Activated T-cell treated with anti-CD3 and anti-CD28 coated beads, Interleukin-2, amount 50 U/mL, for 4 hours (primary cell): ENCODE results near the gene GRK2. TPM values are rescaled to one million over a fixed set of nuclear protein-coding genes. Genes with fewer than 3 reads are reported as not detected.
"Not testable (repeated sequence)": the region's sequence is repeated elsewhere in the genome, so short reads cannot be mapped to it uniquely, and the experiment has no call there.

ENCODE experiments used
- ATAC-seq, 2 donors: fragments of 200-7000 bp; cut with Tn5 transposase; one replicate each; pipeline ENCODE4 v1.10.0; 2021
- DNase-seq: peaks from one replicate; pipeline ENCODE4 v3.0.0-alpha.2; 2020
- H3K27me3 Mint-ChIP-seq: one replicate; pipeline ENCODE4 v1.8.0; 2021; ENCODE audit warnings: low read depth, mixed read lengths
- H3K36me3 Mint-ChIP-seq: one replicate; pipeline ENCODE4 v1.8.0; 2022; ENCODE audit warnings: mixed read lengths; ENCODE audit not compliant: insufficient read depth
- H3K4me1 Mint-ChIP-seq: one replicate; pipeline ENCODE4 v1.8.0; 2021; ENCODE audit warnings: low read depth, mixed read lengths
- H3K4me3 Mint-ChIP-seq: one replicate; pipeline ENCODE4 v1.8.0; 2021; ENCODE audit warnings: mild to moderate bottlenecking, moderate library complexity, mixed read lengths
- H3K9me3 Mint-ChIP-seq: one replicate; pipeline ENCODE4 v1.8.0; 2021; ENCODE audit warnings: mixed read lengths
- total RNA-seq, 3 donors: library from RNA; stranded (reverse); gene quantifications; one replicate each; pipeline ENCODE4 v1.2.1, GENCODE V29; 2021

Gene GRK2
- total RNA-seq, 3 donors from 2014 or later, result 152 to 172 (median 171) TPM

GRCh38 chr11:67313125-67313890 lies 47.0 kb downstream of the GRK2 start:
- DNase-seq (no peak), ATAC-seq (no peak)
- no peaks in the 10 kb centered on the region for H3K36me3 Mint-ChIP-seq
- peaks cover 38% of the 10 kb centered on the region for H3K4me1 Mint-ChIP-seq
- no peaks in the 10 kb centered on the region for H3K27me3 Mint-ChIP-seq
- H3K9me3 Mint-ChIP-seq, result no peaks in the 10 kb centered on the region
- peak overlapping the region; percentile 13 for H3K4me3 Mint-ChIP-seq

- Mint-ChIP-seq H3K9me3 (no peaks in the 10 kb centered on the region), H3K4me1 (peaks cover 42% of the 10 kb centered on the region), H3K27me3 (no peaks in the 10 kb centered on the region), H3K4me3 (no peak overlapping the region), H3K36me3 (no peaks in the 10 kb centered on the region)
- no peak for ATAC-seq
- no peak for DNase-seq
Measured at GRCh38 chr11:67314218-67314617, 47.9 kb downstream of the GRK2 start.

- Mint-ChIP-seq H3K36me3 (no peaks in the 10 kb centered on the region), H3K27me3 (no peaks in the 10 kb centered on the region), H3K4me3 (peak overlapping the region; percentile 58), H3K4me1 (peaks cover 42% of the 10 kb centered on the region), H3K9me3 (no peaks in the 10 kb centered on the region)
- no peak for ATAC-seq
- no peak for DNase-seq
Measured at GRCh38 chr11:67315325-67315909, 49.1 kb downstream of the GRK2 start.

GRCh38 chr11:67316882-67317204 lies 50.6 kb downstream of the GRK2 start:
- Mint-ChIP-seq H3K27me3 (no peaks in the 10 kb centered on the region), H3K4me3 (peak overlapping the region; percentile 91), H3K36me3 (no peaks in the 10 kb centered on the region), H3K4me1 (peaks cover 34% of the 10 kb centered on the region), H3K9me3 (no peaks in the 10 kb centered on the region)
- ATAC-seq, result no peak
- DNase-seq, result no peak

GRCh38 chr11:67317205-67317887 lies 51.1 kb downstream of the GRK2 start:
- peak; percentile 85 to 90 for ATAC-seq
- peak; percentile 99 for DNase-seq
- H3K27me3 Mint-ChIP-seq, result no peaks in the 10 kb centered on the region
- H3K36me3 Mint-ChIP-seq, result no peaks in the 10 kb centered on the region
- peak overlapping the region; percentile 91 for H3K4me3 Mint-ChIP-seq
- no peaks in the 10 kb centered on the region for H3K9me3 Mint-ChIP-seq
- peaks cover 29% of the 10 kb centered on the region for H3K4me1 Mint-ChIP-seq

- Mint-ChIP-seq H3K9me3 (no peaks in the 10 kb centered on the region), H3K27me3 (no peaks in the 10 kb centered on the region), H3K4me1 (peaks cover 22% of the 10 kb centered on the region), H3K36me3 (no peaks in the 10 kb centered on the region), H3K4me3 (peak overlapping the region; percentile 91)
- peak; percentile 17 to 26 for ATAC-seq
- no peak for DNase-seq
Measured at GRCh38 chr11:67317888-67318555, 51.7 kb downstream of the GRK2 start.

- Mint-ChIP-seq H3K4me1 (peaks cover 14% of the 10 kb centered on the region), H3K4me3 (peak overlapping the region; percentile 91)
- not testable (repeated sequence) for H3K9me3 Mint-ChIP-seq, H3K36me3 Mint-ChIP-seq, ATAC-seq, DNase-seq, H3K27me3 Mint-ChIP-seq
Measured at GRCh38 chr11:67318876-67319275, 52.6 kb downstream of the GRK2 start.

GRCh38 chr11:67320011-67320410 lies 53.7 kb downstream of the GRK2 start:
- Mint-ChIP-seq H3K36me3 (no peaks in the 10 kb centered on the region), H3K27me3 (no peaks in the 10 kb centered on the region), H3K4me1 (peaks cover 10% of the 10 kb centered on the region), H3K4me3 (no peak overlapping the region), H3K9me3 (no peaks in the 10 kb centered on the region)
- DNase-seq (no peak), ATAC-seq (no peak)

- ATAC-seq (no peak), DNase-seq (no peak)
- peaks cover 10% of the 10 kb centered on the region for H3K4me1 Mint-ChIP-seq
- no peaks in the 10 kb centered on the region for H3K36me3 Mint-ChIP-seq
- no peaks in the 10 kb centered on the region for H3K9me3 Mint-ChIP-seq
- no peaks in the 10 kb centered on the region for H3K27me3 Mint-ChIP-seq
- no peak overlapping the region for H3K4me3 Mint-ChIP-seq
Measured at GRCh38 chr11:67320691-67321090, 54.4 kb downstream of the GRK2 start.

- Mint-ChIP-seq H3K27me3 (no peaks in the 10 kb centered on the region), H3K36me3 (peaks cover 2% of the 10 kb centered on the region), H3K9me3 (no peaks in the 10 kb centered on the region), H3K4me1 (peaks cover 10% of the 10 kb centered on the region), H3K4me3 (no peak overlapping the region)
- DNase-seq (no peak), ATAC-seq (no peak)
Measured at GRCh38 chr11:67321313-67321871, 55.1 kb downstream of the GRK2 start.

- H3K36me3 Mint-ChIP-seq, result peaks cover 2% of the 10 kb centered on the region
- DNase-seq, result no peak
Measured at GRCh38 chr11:67322049-67322448, 55.8 kb downstream of the GRK2 start.

GRCh38 chr11:67323526-67323925 lies 57.3 kb downstream of the GRK2 start:
- H3K27me3 Mint-ChIP-seq, result no peaks in the 10 kb centered on the region
- ATAC-seq (no peak), DNase-seq (no peak)
- no peaks in the 10 kb centered on the region for H3K9me3 Mint-ChIP-seq
- H3K4me3 Mint-ChIP-seq, result no peak overlapping the region
- peaks cover 2% of the 10 kb centered on the region for H3K36me3 Mint-ChIP-seq
- H3K4me1 Mint-ChIP-seq, result peaks cover 2% of the 10 kb centered on the region

More at GRCh38 chr11:67322049-67322448, 55.8 kb downstream of the GRK2 start:
- ATAC-seq, result no peak
- H3K9me3 Mint-ChIP-seq, result no peaks in the 10 kb centered on the region
- H3K27me3 Mint-ChIP-seq, result no peaks in the 10 kb centered on the region
- H3K4me1 Mint-ChIP-seq, result peaks cover 8% of the 10 kb centered on the region
- H3K4me3 Mint-ChIP-seq, result no peak overlapping the region

- no peaks in the 10 kb centered on the region for H3K4me1 Mint-ChIP-seq
- H3K27me3 Mint-ChIP-seq, result no peaks in the 10 kb centered on the region
- H3K9me3 Mint-ChIP-seq, result no peaks in the 10 kb centered on the region
- H3K36me3 Mint-ChIP-seq, result no peaks in the 10 kb centered on the region
- no peak overlapping the region for H3K4me3 Mint-ChIP-seq
- DNase-seq, result no peak
- no peak for ATAC-seq
Measured at GRCh38 chr11:67332081-67332691, 65.9 kb downstream of the GRK2 start.
